Chondrocyte (in vitro differentiated cells): ENCODE data around the gene WRAP53. TPM values are rescaled to one million over a fixed set of nuclear protein-coding genes. Genes with fewer than 3 reads are reported as not detected.

Source experiments
- DNase-seq: peaks from one replicate; pipeline ENCODE4 v3.0.0; 2021; ENCODE audit warnings: mixed read lengths, low spot score
- H3K27ac Mint-ChIP-seq: one replicate; pipeline ENCODE4 v1.8.0; 2021; ENCODE audit warnings: mild to moderate bottlenecking, moderate library complexity, mixed read lengths; ENCODE audit not compliant: unreplicated experiment
- H3K27me3 Mint-ChIP-seq: 2 replicates; pipeline ENCODE4 v1.8.0; 2021; ENCODE audit warnings: low read depth, mixed read lengths
- H3K36me3 Mint-ChIP-seq: 2 replicates; pipeline ENCODE4 v1.8.0; 2021; ENCODE audit warnings: low read depth, mixed read lengths
- H3K4me1 Mint-ChIP-seq: 2 replicates; pipeline ENCODE4 v1.8.0; 2021; ENCODE audit warnings: low read depth, mild to moderate bottlenecking, mixed read lengths
- H3K4me3 Mint-ChIP-seq: one replicate; pipeline ENCODE4 v1.8.0; 2021; ENCODE audit warnings: mild to moderate bottlenecking, moderate library complexity, mixed read lengths; ENCODE audit not compliant: unreplicated experiment
- H3K9me3 Mint-ChIP-seq: 2 replicates; pipeline ENCODE4 v1.8.0; 2021; ENCODE audit warnings: low read depth, mixed read lengths
- total RNA-seq: library from RNA; stranded (reverse); gene quantifications from 3 replicates; pipeline ENCODE4 v1.2.1, GENCODE V29; 2021
- TF ChIP-seq, protein P1 (sequence below): fragments of 200-600 bp; sonication (generic); IDR thresholded peaks from 2 replicates; pipeline ENCODE4 v1.5.0; 2021; ENCODE audit warnings: antibody characterized with exemption, mild to moderate bottlenecking, moderate library complexity

WRAP53 gene
- total RNA-seq, 1 donor from 2014 or later = 7.1 TPM

GRCh38 chr17:7744416-7744815, 56.1 kb downstream of the WRAP53 start:
- no peak overlapping the region for H3K4me3 Mint-ChIP-seq
- no peak overlapping the region for H3K27ac Mint-ChIP-seq
- DNase-seq = peak; percentile 17
- peaks cover 12% of the 10 kb centered on the region for H3K27me3 Mint-ChIP-seq
- no peaks in the 10 kb centered on the region for H3K36me3 Mint-ChIP-seq
- TF ChIP-seq, protein P1, sequence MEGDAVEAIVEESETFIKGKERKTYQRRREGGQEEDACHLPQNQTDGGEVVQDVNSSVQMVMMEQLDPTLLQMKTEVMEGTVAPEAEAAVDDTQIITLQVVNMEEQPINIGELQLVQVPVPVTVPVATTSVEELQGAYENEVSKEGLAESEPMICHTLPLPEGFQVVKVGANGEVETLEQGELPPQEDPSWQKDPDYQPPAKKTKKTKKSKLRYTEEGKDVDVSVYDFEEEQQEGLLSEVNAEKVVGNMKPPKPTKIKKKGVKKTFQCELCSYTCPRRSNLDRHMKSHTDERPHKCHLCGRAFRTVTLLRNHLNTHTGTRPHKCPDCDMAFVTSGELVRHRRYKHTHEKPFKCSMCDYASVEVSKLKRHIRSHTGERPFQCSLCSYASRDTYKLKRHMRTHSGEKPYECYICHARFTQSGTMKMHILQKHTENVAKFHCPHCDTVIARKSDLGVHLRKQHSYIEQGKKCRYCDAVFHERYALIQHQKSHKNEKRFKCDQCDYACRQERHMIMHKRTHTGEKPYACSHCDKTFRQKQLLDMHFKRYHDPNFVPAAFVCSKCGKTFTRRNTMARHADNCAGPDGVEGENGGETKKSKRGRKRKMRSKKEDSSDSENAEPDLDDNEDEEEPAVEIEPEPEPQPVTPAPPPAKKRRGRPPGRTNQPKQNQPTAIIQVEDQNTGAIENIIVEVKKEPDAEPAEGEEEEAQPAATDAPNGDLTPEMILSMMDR = no peak
- H3K9me3 Mint-ChIP-seq = peaks cover 2% of the 10 kb centered on the region
- H3K4me1 Mint-ChIP-seq = peaks cover 17% of the 10 kb centered on the region

GRCh38 chr17:7745748-7746470, 57.6 kb downstream of the WRAP53 start:
- Mint-ChIP-seq H3K4me3 (no peak overlapping the region), H3K4me1 (peaks cover 26% of the 10 kb centered on the region), H3K27ac (peak overlapping the region; percentile 73), H3K27me3 (peaks cover under 1% of the 10 kb centered on the region), H3K9me3 (peaks cover 9% of the 10 kb centered on the region), H3K36me3 (peaks cover 3% of the 10 kb centered on the region)
- TF ChIP-seq, protein P1 = peak; percentile 54
- peak; percentile 28 for DNase-seq

DNA sequence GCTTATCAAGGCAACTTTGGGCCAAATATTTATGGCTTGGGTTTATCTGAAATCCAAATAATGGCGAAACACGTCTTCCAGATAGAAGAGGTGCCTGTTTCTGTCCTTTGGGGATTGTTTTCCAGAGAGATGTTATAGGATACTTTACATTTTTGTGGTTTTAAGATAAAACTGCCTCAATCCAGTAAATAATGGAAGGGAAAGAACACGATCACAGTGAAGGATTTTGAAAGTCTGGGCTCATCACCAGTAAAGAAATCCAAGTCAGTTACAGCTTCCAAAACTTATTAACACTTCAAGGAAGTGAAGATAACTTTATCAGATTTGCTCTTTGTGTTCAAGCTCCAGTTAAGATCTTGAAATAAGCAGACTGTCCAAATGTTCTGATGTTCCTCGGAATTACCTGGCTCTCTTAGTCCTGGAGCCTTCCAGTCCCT, 59.4 kb downstream of the WRAP53 start:
- H3K9me3 Mint-ChIP-seq = peaks cover 9% of the 10 kb centered on the region
- no peak overlapping the region for H3K4me3 Mint-ChIP-seq
- H3K27ac Mint-ChIP-seq = no peak overlapping the region
- H3K36me3 Mint-ChIP-seq = peaks cover 3% of the 10 kb centered on the region
- H3K4me1 Mint-ChIP-seq = peaks cover 26% of the 10 kb centered on the region
- TF ChIP-seq, protein P1 = no peak
- no peaks in the 10 kb centered on the region for H3K27me3 Mint-ChIP-seq
- no peak for DNase-seq

DNA sequence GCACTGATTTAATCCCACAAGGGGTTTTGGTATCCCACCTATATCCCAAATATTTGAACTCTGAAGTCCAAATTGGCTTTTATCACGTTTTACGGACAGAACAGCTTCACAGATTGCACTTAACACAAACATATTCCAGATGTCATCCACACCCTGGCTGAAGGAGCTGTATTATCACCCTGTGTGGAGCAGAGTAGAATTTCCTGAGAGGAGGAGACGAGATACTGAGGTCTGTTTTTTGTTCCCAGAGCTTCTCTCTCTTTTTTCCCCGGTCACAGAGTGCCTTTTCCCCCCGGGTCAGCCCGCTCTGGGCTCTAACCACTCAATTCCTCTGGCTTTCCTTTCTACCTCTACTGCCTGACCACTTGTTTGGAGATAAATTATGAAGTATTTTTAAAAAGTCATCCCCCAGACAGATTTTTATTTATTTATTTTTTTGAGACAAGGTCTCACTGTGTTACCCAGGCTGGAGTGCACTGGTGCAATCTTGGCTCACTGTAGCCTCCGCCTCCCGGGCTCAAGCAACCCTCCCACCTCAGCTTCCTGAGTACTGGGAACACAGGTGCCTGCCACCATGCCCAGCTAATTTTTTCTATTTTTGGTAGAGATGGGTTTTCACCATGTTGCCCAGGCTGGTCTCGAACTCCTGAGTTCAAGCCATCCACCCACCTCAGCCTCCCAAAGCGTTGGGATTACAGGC, 59.9 kb downstream of the WRAP53 start:
- Mint-ChIP-seq H3K27me3 (no peaks in the 10 kb centered on the region), H3K36me3 (peaks cover 3% of the 10 kb centered on the region), H3K27ac (no peak overlapping the region), H3K4me1 (peaks cover 26% of the 10 kb centered on the region), H3K4me3 (no peak overlapping the region), H3K9me3 (peaks cover 9% of the 10 kb centered on the region)
- TF ChIP-seq, protein P1 = no peak
- peak; percentile 14 for DNase-seq

DNA sequence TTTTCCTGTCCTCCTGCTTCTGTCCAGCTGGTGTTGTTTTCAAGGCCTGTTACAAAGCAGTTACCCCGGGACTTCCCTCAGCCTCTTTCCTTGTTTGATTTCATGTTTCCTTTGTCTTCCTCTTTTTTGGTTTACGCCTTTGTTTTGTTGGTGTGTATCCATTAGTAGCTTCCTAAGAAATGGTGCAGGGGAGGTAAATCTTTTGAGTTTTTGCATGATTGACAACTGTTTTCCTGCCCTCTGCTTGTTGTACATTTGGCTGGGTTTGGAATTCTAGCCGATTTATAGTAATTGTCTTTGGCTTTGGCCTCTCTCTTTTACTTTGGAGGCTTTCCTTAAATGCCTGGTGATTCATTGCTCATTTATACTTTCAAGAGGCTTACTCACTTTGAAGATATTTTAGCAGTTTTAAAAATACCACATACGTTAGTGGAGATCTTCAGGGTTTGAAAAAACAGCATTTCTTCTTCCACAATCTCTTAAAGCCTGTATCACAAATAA, 62.1 kb downstream of the WRAP53 start:
- H3K27ac Mint-ChIP-seq = peak overlapping the region; percentile 62
- H3K4me3 Mint-ChIP-seq = no peak overlapping the region
- peaks cover 9% of the 10 kb centered on the region for H3K9me3 Mint-ChIP-seq
- no peak for DNase-seq
- TF ChIP-seq, protein P1 = no peak
- peaks cover 30% of the 10 kb centered on the region for H3K4me1 Mint-ChIP-seq
- H3K36me3 Mint-ChIP-seq = peaks cover 3% of the 10 kb centered on the region
- H3K27me3 Mint-ChIP-seq = peaks cover 2% of the 10 kb centered on the region
